ENCODE results near the gene PTOV1. TPM values are rescaled to one million over a fixed set of nuclear protein-coding genes. Genes with fewer than 3 reads are reported as not detected.

The PTOV1 gene
- total RNA-seq, 2 experiments from 2014 or later, result 78.2 to 79.4 TPM

DNA sequence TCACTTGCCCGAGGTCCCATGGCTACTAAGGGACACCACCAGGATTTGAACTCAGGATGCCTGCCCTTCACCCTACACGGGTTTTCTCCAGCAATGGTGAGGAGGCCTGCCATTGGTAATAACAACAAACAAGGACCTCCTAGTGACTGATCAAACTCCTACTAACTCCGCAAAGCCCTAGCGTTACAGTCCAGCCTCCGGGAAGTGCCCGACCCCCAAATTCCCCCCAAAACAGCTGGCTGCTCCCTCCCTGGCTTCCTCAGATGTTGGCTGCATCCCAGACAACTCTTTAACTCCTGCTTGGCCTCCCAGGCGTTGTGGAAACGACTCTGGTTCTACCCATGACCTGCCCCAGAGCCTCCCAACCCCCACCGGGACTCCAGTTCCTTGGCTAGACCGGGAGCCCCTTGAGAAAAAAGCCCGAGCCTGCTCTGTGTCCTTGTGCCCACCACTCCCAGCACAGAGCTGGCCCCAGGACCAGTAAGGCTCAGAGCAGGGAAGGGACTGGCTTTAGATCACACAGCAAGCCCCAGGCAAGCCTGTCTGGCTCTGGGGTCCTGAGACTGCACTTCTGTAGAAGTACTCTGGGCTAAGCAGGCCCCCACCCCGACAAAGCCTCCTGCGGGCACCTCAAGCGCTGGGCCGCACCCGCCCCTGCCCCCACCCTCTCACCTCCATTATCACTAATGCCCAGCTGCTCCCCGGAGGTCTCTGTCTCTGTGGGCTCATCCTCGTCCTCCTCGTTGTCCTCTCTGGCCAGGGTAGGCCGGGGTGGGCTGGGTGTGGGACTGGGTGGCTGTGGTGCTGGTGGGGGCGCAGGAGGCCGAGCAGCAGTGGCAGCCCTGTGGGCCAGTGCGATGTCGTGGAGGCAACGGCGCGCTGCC lies 21.5 kb downstream of the PTOV1 start:
- no peaks in the 10 kb centered on the region for H3K36me3 Mint-ChIP-seq
- peaks cover 44% of the 10 kb centered on the region for H3K4me1 Mint-ChIP-seq
- DNase-seq (no peak), ATAC-seq (no peak)
- CTCF ChIA-PET, result no interaction called here
- no peaks in the 10 kb centered on the region for H3K9me3 Mint-ChIP-seq (ENCODE audit: low read depth)
- H3K27ac Mint-ChIP-seq, result peak overlapping the region; percentile 69
- no peak overlapping the region for H3K4me3 Mint-ChIP-seq
- no peaks in the 10 kb centered on the region for H3K27me3 Mint-ChIP-seq

DNA sequence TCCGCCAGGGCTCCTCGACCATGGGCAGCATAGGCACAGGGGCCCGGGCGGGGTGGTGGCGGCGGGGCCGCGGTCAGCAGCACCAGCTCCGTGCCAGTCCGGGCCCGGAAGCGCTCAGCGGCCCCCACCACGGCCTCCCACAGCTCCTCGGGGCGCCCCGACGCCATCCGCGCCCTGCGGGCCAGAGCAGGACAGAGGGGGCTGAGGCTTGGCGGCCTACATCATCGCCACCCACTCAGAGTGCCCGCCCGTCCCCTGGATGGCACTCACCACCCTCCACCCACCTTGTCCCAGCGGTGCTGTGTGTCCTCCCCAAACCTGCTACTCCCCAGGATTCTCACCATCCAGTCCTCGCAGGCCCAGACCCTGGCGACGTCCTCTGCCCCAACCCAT lies 22.2 kb downstream of the PTOV1 start:
- Mint-ChIP-seq H3K9me3 (ENCODE audit: low read depth) (no peaks in the 10 kb centered on the region), H3K4me3 (no peak overlapping the region), H3K27ac (no peak overlapping the region), H3K27me3 (no peaks in the 10 kb centered on the region), H3K36me3 (no peaks in the 10 kb centered on the region), H3K4me1 (peaks cover 40% of the 10 kb centered on the region)
- ATAC-seq (no peak), DNase-seq (no peak)
- CTCF ChIA-PET, result no interaction called here

DNA sequence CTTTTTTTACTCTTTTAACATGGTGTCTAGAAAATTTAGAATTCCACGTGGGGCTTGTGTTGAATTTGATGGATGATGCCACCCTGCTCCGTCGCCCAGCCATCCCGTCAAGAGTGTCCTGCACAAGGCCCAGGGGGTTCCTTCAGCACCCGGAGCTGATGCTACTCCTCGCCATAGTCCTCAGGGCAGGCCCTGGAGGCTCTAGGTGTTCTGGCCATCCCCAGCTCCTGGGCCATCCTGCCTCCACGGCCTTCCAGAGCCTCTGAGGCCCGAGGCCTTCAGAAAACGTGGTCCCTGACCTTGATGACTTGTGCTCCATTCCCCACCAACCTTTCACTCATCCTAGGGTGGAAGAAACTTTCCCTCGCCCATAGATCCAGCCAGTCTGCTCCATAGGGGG lies 22.9 kb downstream of the PTOV1 start:
- Mint-ChIP-seq H3K4me3 (no peak overlapping the region), H3K36me3 (no peaks in the 10 kb centered on the region), H3K4me1 (peaks cover 39% of the 10 kb centered on the region), H3K27me3 (no peaks in the 10 kb centered on the region), H3K9me3 (ENCODE audit: low read depth) (no peaks in the 10 kb centered on the region), H3K27ac (no peak overlapping the region)
- DNase-seq (no peak), ATAC-seq (no peak)
- CTCF ChIA-PET, result no interaction called here

DNA sequence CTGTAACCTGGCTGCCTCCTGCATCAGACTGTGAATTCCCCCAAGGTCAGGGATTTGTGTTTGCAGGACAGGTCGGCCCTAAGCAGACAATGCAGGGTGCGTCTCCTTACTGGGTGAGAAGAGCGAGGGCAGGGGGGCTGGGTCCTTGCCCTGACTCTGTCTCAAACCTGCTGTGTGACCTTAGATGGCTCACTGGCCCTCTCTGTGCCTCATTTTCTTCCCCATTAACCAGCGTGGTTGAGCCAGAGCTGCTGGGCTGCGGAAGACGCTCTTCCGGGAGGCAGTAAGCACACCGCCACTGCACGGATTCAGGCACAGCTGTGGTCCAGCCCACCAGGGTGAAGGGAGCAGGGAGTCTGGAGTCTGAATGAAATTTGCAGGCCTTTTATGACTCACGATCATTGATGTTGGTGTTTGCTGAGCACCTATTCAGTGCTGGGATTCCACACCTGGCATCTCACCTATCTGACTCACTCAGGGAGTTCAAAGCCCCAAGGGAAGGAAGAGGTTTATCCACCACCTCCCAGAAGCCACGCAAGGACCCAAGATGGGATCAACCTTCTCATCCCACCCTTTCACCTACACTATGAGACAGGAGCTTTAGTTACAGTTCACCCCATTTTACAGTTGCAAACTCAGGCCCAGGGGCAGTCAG lies 23.7 kb downstream of the PTOV1 start:
- no peak for ATAC-seq

DNA sequence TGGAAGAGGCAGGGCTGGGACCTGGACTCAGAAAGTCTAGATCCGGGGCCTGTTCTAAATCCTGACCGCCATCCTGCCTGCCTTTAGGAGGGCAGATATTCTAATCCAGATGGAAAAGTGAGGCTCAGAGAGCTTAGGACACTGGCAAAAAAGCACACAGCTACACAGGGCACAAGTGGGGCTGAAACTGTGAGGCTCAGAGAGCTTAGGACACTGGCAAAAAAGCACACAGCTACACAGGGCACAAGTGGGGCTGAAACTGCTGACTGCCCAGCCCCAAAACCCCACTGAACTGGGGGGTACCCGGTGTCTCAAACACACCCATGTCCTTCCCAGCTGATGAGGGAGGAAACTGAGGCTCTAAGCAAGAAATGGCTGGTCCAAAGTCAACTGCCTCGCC lies 24.2 kb downstream of the PTOV1 start:
- no peaks in the 10 kb centered on the region for H3K9me3 Mint-ChIP-seq (ENCODE audit: low read depth)
- CTCF ChIA-PET, result interaction anchor here (0.6 to 1.5 kb wide), 2 partner anchors 10 to 15 kb away, joined by 3 to 5 read pairs; no protein-coding TSS in a partner anchor
- H3K27ac Mint-ChIP-seq, result peak overlapping the region; percentile 65
- peaks cover 2% of the 10 kb centered on the region for H3K36me3 Mint-ChIP-seq
- H3K27me3 Mint-ChIP-seq, result no peaks in the 10 kb centered on the region
- peaks cover 44% of the 10 kb centered on the region for H3K4me1 Mint-ChIP-seq
- DNase-seq (no peak), ATAC-seq (no peak)
- H3K4me3 Mint-ChIP-seq, result no peak overlapping the region

More for the DNA sequence above, 23.7 kb downstream of the PTOV1 start:
- Mint-ChIP-seq H3K36me3 (peaks cover 2% of the 10 kb centered on the region), H3K27ac (peak overlapping the region; percentile 65), H3K27me3 (no peaks in the 10 kb centered on the region), H3K4me3 (no peak overlapping the region), H3K4me1 (peaks cover 46% of the 10 kb centered on the region), H3K9me3 (ENCODE audit: low read depth) (no peaks in the 10 kb centered on the region)
- DNase-seq, result no peak
- CTCF ChIA-PET, result interaction anchor here (0.6 to 1.5 kb wide), 2 partner anchors 9 to 15 kb away, joined by 3 to 5 read pairs; no protein-coding TSS in a partner anchor

DNA sequence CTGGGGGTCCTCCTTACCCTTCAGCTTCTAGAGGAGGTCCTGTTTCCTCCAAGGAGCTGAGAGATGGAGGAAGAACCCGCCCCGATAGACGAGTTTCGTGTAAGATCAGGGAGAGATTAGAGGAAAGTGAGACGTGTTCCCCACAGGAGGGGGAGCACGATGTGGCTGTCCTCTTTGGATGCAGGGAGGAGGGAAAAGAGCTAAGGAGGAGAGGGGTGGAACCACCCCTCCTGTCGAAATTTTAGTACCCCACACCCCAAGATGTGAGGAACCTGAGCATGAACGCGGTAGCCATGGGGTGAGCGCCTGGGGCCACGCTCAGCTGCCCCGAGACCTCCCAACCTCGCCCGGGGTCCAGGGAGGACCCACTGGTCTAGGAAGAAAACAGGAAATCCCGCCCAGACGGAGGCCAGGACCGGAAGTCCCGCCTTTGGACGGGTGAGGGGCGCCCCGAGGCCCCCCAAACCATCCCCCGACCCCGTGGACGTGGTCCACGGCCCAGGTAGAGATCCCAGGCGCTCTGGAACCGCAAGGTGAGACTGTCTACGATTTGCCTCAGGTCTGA lies 25.0 kb downstream of the PTOV1 start:
- peak; percentile 77 for DNase-seq
- H3K9me3 Mint-ChIP-seq (ENCODE audit: low read depth), result no peaks in the 10 kb centered on the region
- no peak overlapping the region for H3K4me3 Mint-ChIP-seq
- peaks cover 2% of the 10 kb centered on the region for H3K36me3 Mint-ChIP-seq
- peak; percentile 9 for ATAC-seq
- H3K4me1 Mint-ChIP-seq, result peaks cover 40% of the 10 kb centered on the region
- H3K27me3 Mint-ChIP-seq, result no peaks in the 10 kb centered on the region
- CTCF ChIA-PET, result interaction anchor here (1.1 to 1.5 kb wide), 4 partner anchors 14 to 199 kb away, joined by 3 to 6 read pairs (median 4); partner anchors contain the start of genes FUZ and PRMT1
- no peak overlapping the region for H3K27ac Mint-ChIP-seq

DNA sequence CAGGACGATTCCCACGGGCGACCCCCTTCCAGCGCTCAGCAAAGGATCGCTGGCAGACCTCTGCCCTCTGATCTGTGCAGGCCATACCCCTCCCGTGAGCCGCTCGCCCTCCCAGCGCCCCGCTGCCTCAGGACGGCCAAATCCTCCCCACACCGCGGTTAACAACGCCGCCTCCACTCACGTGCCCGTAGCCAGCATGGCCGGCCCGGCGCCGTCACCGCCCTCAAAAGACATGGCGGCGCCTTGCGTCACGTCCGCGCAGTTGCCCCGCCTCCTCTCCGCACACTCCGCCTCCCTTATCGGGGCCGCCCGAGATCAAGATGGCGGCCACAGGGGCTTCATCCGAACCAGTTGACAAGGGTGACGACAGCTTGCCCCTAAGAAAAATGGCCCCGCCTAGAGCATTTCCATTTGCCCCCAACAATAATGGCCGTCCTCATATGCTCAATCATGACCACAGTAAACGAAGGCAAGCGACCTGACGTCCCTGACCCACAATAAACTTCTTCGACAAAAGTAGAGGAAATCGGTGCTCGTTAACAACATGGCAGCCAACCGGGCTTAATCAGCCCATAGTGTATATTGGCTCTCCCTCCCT lies 25.6 kb downstream of the PTOV1 start:
- DNase-seq, result peak; percentile 99
- Mint-ChIP-seq H3K4me1 (peaks cover 40% of the 10 kb centered on the region), H3K4me3 (no peak overlapping the region), H3K9me3 (ENCODE audit: low read depth) (no peaks in the 10 kb centered on the region), H3K36me3 (peaks cover 4% of the 10 kb centered on the region), H3K27me3 (no peaks in the 10 kb centered on the region), H3K27ac (no peak overlapping the region)
- ATAC-seq, result peak; percentile 61
- CTCF ChIA-PET, result interaction anchor here (0.8 to 1.4 kb wide), 5 partner anchors 7 to 200 kb away, joined by 3 to 6 read pairs (median 3); partner anchors contain the start of genes FUZ, PNKP and PRMT1

DNA sequence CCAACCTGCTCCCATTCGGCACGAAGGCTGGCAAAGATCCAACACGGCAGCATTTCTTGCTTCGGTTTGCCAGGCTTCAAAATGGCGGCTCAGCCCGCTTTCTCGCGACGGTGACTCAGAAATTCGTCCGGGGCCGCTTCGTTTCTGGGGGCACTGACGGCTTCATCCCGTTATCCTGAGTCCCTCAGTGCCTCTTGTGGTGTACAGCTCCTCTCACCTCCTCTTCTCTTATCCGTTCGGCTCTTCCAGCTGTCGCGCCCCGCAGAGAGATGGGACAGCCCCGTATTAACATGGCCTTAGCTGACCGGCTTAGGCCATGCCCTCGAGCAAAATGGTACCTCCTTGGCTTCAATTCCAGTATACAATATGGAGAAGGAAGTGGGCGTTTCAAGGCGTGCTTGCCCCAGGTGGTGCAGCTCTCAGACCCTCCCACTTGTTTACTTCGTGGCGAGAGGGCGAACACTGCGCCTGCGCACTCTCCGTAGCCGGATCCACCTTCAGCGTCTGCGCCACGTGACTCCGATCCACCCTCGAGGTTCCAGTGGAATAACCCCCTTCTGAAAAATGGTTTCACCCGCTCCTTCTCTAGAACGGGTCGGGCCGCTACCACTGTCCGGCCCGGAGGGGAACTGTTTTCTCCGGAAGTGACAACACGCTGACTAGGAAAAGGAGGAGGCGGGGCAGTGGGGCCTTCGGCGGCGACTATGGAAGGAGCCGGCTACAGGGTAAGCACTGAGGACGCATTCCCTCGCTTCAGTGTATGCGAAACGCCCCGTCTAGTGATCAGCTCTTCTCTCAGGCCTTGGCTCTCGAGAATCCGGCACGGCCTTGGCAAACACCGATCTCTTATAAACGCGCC lies 26.3 kb downstream of the PTOV1 start, which contains the start of the genes AKT1S1 and TBC1D17:
AKT1S1 (minus strand) TSS at position 336 of the 859 bp plus-strand sequence. CDS start 4,060 bp downstream, outside the sequence.
TBC1D17 (plus strand) TSS at position 683 of the 859 bp plus-strand sequence; CDS start at position 705, 22 bp downstream.
- Mint-ChIP-seq H3K27ac (no peak within 1 kb of the TSS), H3K27me3 (no peaks in the 10 kb centered on the region), H3K9me3 (ENCODE audit: low read depth) (no peaks in the 10 kb centered on the region), H3K4me3 (no peak within 1 kb of the TSS), H3K36me3 (peaks cover 5% of the 10 kb centered on the region), H3K4me1 (peaks cover 33% of the 10 kb centered on the region)
- ATAC-seq (peak; percentile 73), DNase-seq (peak; percentile 100)
- CTCF ChIA-PET, result interaction anchor here (0.8 to 1.4 kb wide), 5 partner anchors 8 to 200 kb away, joined by 3 to 6 read pairs (median 3); partner anchors contain the start of genes FUZ, PNKP and PRMT1

DNA sequence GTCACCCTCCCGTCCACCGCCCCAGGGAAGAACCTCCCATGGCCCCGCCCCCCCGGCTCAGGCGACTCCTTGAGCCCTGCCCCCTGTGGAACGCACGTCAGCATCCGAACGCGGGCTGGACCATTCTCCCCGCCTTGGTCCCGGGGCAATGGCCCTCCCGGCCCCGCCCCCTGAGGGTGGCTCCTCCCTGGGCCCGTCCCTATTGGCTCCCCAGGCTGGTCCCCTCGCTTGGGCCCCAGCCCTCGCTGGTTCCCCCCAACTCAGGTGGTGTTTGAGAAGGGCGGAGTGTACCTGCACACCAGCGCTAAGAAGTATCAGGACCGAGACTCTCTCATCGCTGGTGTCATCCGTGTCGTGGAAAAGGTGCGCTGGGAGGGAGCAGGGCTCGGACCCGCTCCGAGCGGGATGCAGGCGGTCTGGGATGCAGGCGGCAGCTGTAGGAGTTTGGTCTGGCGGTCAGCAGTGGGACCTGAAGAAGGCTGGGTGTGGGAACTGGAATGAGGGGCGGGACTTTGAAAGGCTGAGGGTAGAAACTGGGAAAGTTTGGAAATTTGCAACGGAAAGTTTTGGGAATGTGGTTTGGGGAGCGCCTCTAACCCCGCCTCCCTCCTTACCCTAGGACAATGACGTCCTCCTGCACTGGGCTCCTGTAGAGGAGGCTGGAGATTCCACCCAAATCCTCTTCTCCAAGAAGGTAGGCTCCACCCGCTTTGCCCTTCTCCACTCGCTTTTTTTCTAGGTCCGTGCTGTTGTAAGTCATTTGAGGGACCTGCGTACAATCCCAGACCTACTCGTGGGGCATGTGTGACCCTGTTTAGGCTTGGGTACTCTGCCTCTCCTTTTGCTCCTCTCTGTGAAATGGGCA lies 27.2 kb downstream of the PTOV1 start:
- DNase-seq, result peak; percentile 99
- peak; percentile 75 for ATAC-seq
- Mint-ChIP-seq H3K4me3 (no peak overlapping the region), H3K9me3 (ENCODE audit: low read depth) (no peaks in the 10 kb centered on the region), H3K4me1 (peaks cover 32% of the 10 kb centered on the region), H3K27me3 (no peaks in the 10 kb centered on the region), H3K27ac (no peak overlapping the region), H3K36me3 (peaks cover 6% of the 10 kb centered on the region)
- CTCF ChIA-PET, result no interaction called here

DNA sequence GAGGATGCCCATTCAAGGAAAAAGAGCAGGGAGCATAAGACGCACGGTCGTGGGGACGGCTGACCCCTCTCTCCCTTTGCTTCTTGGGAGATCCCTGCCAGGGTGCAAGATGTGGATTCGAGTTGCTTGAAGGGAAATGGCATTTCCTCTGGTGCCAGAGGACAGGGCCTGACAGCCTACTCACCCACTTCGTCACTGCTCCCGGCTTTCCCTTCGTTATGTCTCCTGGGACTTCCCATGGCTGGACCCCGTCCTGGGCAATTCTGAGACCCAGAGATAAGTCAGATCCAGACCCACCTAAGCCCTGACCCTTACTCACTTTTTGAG lies 27.7 kb downstream of the PTOV1 start:
- Mint-ChIP-seq H3K27ac (no peak overlapping the region), H3K36me3 (peaks cover 11% of the 10 kb centered on the region), H3K27me3 (no peaks in the 10 kb centered on the region), H3K9me3 (ENCODE audit: low read depth) (no peaks in the 10 kb centered on the region), H3K4me3 (no peak overlapping the region), H3K4me1 (peaks cover 30% of the 10 kb centered on the region)
- no peak for ATAC-seq
- CTCF ChIA-PET, result interaction anchor here (1.5 kb wide), 1 partner anchor 12 kb away, joined by 8 read pairs; no protein-coding TSS in a partner anchor
- DNase-seq, result no peak

DNA sequence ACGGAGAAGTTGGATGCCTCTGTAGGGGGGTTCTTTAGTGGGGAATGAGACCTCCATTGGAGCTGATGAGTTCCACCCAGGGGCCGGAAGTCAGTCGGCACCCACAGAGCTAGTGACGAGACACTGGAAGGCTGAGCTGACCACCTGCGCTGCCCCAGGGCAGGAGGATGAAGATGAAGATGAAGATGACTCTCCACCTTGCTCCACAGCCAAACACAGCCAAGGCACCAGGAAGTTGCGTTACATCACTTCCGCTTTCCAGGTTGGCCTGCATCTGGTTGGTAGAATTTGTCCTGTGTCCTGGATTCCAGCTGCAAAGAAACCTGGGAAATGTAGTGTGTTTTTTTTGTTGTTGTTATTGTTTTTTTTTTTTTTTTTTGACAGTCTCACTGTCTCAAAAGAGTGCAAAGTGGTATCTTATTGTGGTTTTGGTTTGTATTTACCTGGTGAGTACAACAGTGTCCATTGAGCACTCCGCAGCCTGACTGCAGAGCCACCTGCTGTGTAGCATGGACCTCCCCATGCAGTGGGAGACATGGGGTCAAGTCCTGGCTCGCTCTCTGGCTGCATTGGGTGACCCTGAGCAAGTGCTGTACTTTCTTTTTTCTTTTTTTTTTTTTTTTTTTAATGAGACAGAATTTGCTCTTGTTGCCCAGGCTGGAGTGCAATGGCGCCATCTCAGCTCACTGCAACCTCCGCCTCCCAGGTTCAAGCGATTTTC lies 28.4 kb downstream of the PTOV1 start:
- Mint-ChIP-seq H3K27ac (no peak overlapping the region), H3K4me1 (peaks cover 29% of the 10 kb centered on the region), H3K36me3 (peaks cover 12% of the 10 kb centered on the region), H3K4me3 (peak overlapping the region; percentile 9), H3K27me3 (no peaks in the 10 kb centered on the region), H3K9me3 (ENCODE audit: low read depth) (no peaks in the 10 kb centered on the region)
- DNase-seq, result no peak
- CTCF ChIA-PET, result interaction anchor here (1.5 kb wide), 1 partner anchor 11 kb away, joined by 8 read pairs; no protein-coding TSS in a partner anchor
- no peak for ATAC-seq

All from activated CD8-positive, alpha-beta memory T cell treated with anti-CD3 and anti-CD28 coated beads, Interleukin-2, amount 10 ng/mL, durations not matched to agents 7 days and 5 days (primary cell).